Duodenal mucosa (tissue), 2 donors: Measurements from ENCODE around the gene MAN1A1.

Source experiments
- H3K27ac ChIP-seq: one replicate; pipeline ENCODE4 v1.7.0; 2013; ENCODE audit warnings: low read depth, low read length
- H3K27me3 ChIP-seq, 2 donors: one replicate each; pipeline ENCODE4 v1.7.0; 2013; ENCODE audit warnings: low read length in 2 of 2, control low read depth in 1 of 2; ENCODE audit not compliant: insufficient read depth in 2 of 2, control insufficient read depth in 1 of 2
- H3K36me3 ChIP-seq, 2 donors: one replicate each; pipeline ENCODE4 v1.7.0; 2013; ENCODE audit warnings: low read length in 2 of 2, control low read depth in 1 of 2; ENCODE audit not compliant: insufficient read depth in 2 of 2, control insufficient read depth in 1 of 2
- H3K4me1 ChIP-seq, 2 donors: one replicate each; pipeline ENCODE4 v1.7.0; 2013; ENCODE audit warnings: low read length in 2 of 2, control low read depth in 1 of 2; ENCODE audit not compliant: insufficient read depth in 2 of 2, control insufficient read depth in 1 of 2
- H3K4me3 ChIP-seq, 2 donors: one replicate each; pipeline ENCODE4 v1.7.0; 2013; ENCODE audit warnings: low read length in 2 of 2, low read depth in 1 of 2
- H3K9ac ChIP-seq, 2 donors: one replicate each; pipeline ENCODE4 v1.7.0; 2013; ENCODE audit warnings: low read length in 2 of 2, low read depth in 1 of 2
- H3K9me3 ChIP-seq, 2 donors: one replicate each; pipeline ENCODE4 v1.7.0; 2013; ENCODE audit warnings: low read length in 2 of 2, control low read depth in 1 of 2; ENCODE audit not compliant: control insufficient read depth in 1 of 2

Gene MAN1A1

GRCh38 chr6:119318730-119319129 lies 30.8 kb downstream of the MAN1A1 start:
- H3K9me3 ChIP-seq = no peaks in the 10 kb centered on the region
- H3K9ac ChIP-seq = no peak overlapping the region
- peaks cover 3 to 4% of the 10 kb centered on the region in 2 donors for H3K36me3 ChIP-seq
- H3K4me1 ChIP-seq = peaks cover 11 to 23% of the 10 kb centered on the region in 2 donors
- H3K27me3 ChIP-seq = no peaks in the 10 kb centered on the region
- H3K4me3 ChIP-seq = no peak overlapping the region
- H3K27ac ChIP-seq = no peak overlapping the region

DNA sequence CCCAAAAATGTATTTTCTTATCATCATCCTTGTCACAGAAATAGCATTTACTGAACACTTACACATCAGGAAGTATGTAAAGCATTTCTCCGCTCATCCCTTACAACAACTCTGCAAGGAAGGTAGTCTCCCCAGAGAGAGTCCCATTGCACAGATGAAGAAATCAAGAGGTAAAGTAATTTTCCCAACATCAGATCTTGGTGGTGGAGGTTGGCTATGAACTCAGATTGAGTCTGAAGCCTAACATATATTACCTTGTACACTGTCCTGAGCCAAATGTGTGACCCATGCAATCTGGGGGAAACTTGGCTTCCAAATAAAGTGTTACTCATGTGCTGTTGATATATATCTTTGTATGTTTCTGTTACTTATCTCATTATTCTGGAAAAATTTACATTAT lies 31.4 kb downstream of the MAN1A1 start:
- H3K4me3 ChIP-seq = no peak overlapping the region
- H3K9me3 ChIP-seq = no peaks in the 10 kb centered on the region
- H3K27me3 ChIP-seq = no peaks in the 10 kb centered on the region
- H3K27ac ChIP-seq = no peak overlapping the region
- H3K9ac ChIP-seq = no peak overlapping the region
- H3K36me3 ChIP-seq = peaks cover 2 to 4% of the 10 kb centered on the region in 2 donors
- H3K4me1 ChIP-seq = peaks cover 17 to 27% of the 10 kb centered on the region in 2 donors

DNA sequence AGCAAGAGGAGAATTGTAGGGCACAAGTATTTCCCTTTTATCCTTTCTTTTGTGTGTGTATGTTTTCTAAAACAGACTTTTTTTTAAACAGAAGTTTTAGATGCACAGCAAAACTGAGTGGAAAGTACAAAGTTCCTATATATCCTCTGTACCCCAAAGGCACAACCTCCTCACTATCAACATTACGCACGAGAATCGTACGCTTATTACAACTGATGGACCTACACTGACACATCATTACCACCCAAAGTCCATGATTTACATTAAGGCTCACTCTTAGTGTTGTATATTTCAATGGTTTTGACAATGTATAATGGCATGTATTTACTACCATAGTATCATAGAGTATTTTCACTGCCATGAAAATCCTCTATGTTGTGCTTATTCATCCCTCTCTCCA lies 32.6 kb downstream of the MAN1A1 start:
- Histone ChIP-seq H3K27ac (no peak overlapping the region), H3K27me3 (no peaks in the 10 kb centered on the region), H3K4me1 (peaks cover 25 to 31% of the 10 kb centered on the region in 2 donors), H3K36me3 (peaks cover 0 to 4% of the 10 kb centered on the region in 2 donors), H3K9me3 (no peaks in the 10 kb centered on the region), H3K9ac (no peak overlapping the region), H3K4me3 (no peak overlapping the region)

DNA sequence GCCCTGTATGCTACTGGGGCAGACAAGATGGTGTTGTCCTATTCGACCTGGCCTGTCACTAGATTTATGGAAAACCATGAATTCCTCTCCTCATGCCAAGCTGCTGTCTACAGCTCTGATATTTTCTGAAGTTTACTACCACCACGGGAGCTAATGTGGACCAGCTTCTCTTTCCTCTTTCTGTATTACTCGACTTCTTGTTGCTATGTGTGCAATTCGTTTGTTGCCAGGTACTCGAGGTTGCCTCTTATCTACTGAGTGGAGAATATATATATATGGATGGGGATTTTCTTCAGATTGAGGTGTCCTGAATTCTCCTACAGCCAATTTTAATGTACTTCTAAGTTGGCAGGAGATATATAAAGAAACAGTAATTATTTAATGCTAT lies 34.7 kb downstream of the MAN1A1 start:
- peaks cover 0 to 4% of the 10 kb centered on the region in 2 donors for H3K36me3 ChIP-seq
- no peaks in the 10 kb centered on the region for H3K27me3 ChIP-seq
- H3K9ac ChIP-seq = peak overlapping the region; percentile 16 to 26
- H3K9me3 ChIP-seq = no peaks in the 10 kb centered on the region
- H3K4me1 ChIP-seq = peaks cover 27 to 38% of the 10 kb centered on the region in 2 donors
- H3K27ac ChIP-seq = peak overlapping the region; percentile 43
- H3K4me3 ChIP-seq = no peak overlapping the region

GRCh38 chr6:119313937-119314884 lies 35.4 kb downstream of the MAN1A1 start:
- peaks cover 33 to 45% of the 10 kb centered on the region in 2 donors for H3K4me1 ChIP-seq

DNA sequence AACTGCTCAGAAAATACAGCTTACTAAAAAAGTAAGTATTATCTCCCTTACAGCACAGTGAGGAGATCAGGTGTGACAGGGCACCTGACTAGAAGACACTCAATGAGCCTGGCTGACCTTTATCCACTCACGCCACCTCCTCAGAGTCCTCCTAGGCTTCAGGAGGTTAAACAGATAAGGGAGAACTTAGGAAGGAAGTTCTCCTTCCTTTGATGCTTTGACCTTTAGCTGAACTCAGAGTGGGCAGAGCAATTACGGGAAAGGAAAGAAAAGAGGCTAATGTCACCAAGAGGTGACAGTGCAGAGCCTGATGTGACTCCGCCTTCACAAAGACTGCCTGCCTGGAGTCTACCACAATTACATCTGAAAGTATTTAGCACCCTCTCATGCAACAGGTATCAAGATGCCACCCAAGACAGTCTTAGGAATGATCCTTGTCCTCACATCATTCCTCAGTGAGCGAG lies 36.7 kb downstream of the MAN1A1 start:
- Histone ChIP-seq H3K9me3 (no peaks in the 10 kb centered on the region), H3K9ac (no peak overlapping the region), H3K27ac (no peak overlapping the region), H3K36me3 (peaks cover 0 to 4% of the 10 kb centered on the region in 2 donors), H3K4me1 (peaks cover 38 to 55% of the 10 kb centered on the region in 2 donors), H3K27me3 (no peaks in the 10 kb centered on the region), H3K4me3 (peak overlapping the region; percentile 17 to 18)

More at GRCh38 chr6:119313937-119314884, 35.4 kb downstream of the MAN1A1 start:
- peaks cover 0 to 4% of the 10 kb centered on the region in 2 donors for H3K36me3 ChIP-seq
- peak overlapping the region; percentile 16 to 26 for H3K9ac ChIP-seq
- H3K9me3 ChIP-seq = no peaks in the 10 kb centered on the region
- H3K27ac ChIP-seq = peak overlapping the region; percentile 43
- H3K4me3 ChIP-seq = no peak overlapping the region
- H3K27me3 ChIP-seq = no peaks in the 10 kb centered on the region

DNA sequence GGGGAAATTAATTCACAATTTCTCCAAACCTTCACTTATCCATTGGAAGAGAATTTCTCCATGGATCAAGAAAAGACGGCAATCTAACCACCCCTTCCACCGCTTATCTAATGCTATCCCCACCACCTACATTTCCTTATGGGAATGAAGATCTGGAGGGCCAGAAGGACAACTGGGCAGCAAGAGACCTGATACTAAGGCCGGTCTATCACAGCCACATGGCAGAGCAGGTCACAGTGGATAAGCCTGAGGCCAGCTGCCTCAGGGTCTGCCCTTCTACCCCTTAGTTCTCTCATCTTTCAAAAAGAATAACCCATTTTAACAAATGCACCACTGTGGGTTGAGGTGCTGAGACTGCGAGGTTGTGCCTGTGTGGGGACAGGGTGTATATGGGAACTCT lies 37.1 kb downstream of the MAN1A1 start:
- Histone ChIP-seq H3K27ac (no peak overlapping the region), H3K36me3 (peaks cover 0 to 4% of the 10 kb centered on the region in 2 donors), H3K27me3 (no peaks in the 10 kb centered on the region), H3K4me3 (peak overlapping the region in 1 of 2 donors; percentile 18), H3K9me3 (no peaks in the 10 kb centered on the region), H3K9ac (no peak overlapping the region), H3K4me1 (peaks cover 38 to 55% of the 10 kb centered on the region in 2 donors)

- no peak overlapping the region for H3K9ac ChIP-seq
- H3K27me3 ChIP-seq = no peaks in the 10 kb centered on the region
- H3K9me3 ChIP-seq = no peaks in the 10 kb centered on the region
- no peak overlapping the region for H3K4me3 ChIP-seq
- H3K36me3 ChIP-seq = peaks cover under 1 to 1% of the 10 kb centered on the region in 2 donors
- H3K4me1 ChIP-seq = peaks cover 38 to 55% of the 10 kb centered on the region in 2 donors
- no peak overlapping the region for H3K27ac ChIP-seq
Observed at GRCh38 chr6:119311514-119312142, 37.9 kb downstream of the MAN1A1 start.

DNA sequence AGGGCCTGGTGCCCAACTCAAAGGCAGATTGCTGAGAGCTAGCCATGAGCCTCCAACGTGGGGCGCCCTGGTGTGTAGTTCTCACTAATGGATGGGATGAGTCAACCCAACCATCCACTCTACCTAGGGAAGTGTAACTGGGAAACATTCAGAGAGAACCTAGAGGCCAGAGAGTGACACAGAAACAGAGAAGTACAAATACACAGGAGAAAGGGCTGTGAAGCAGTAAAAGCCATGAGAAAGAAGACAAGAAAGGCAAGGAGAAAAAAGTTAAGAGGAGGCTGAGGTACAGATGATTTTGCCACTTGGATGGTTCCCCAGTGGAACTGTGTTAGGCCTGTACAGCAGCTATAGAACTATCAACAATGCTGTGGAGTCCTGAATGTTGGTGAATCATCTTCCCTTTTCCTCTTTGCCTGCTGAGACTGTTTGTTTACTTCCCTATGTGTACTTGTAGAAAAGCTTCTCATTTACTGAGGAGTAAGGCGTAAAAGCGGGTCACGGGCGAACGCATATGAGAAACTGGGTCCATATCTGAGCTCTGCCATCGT lies 39.0 kb downstream of the MAN1A1 start:
- no peak overlapping the region for H3K27ac ChIP-seq
- no peaks in the 10 kb centered on the region for H3K9me3 ChIP-seq
- H3K9ac ChIP-seq = no peak overlapping the region
- peaks cover 38 to 55% of the 10 kb centered on the region in 2 donors for H3K4me1 ChIP-seq
- peaks cover 11% of the 10 kb centered on the region in 2 donors for H3K36me3 ChIP-seq
- no peak overlapping the region for H3K4me3 ChIP-seq
- H3K27me3 ChIP-seq = no peaks in the 10 kb centered on the region
